ENCODE data around the gene ATF7IP. TPM values are rescaled to one million over a fixed set of nuclear protein-coding genes. Genes with fewer than 3 reads are reported as not detected.

ATF7IP gene
- total RNA-seq, 1 donor from 2014 or later, result 46.4 TPM

GRCh38 chr12:14418451-14418890 lies 53.0 kb downstream of the ATF7IP start:
- H3K9me3 ChIP-seq, result no peaks in the 10 kb centered on the region
- H3K36me3 ChIP-seq, result no peaks in the 10 kb centered on the region
- H3K4me1 ChIP-seq, result peaks cover 52% of the 10 kb centered on the region
- H3K27me3 ChIP-seq, result no peaks in the 10 kb centered on the region
- no peak overlapping the region for H3K4me3 ChIP-seq
- intact Hi-C loops (cut with DNase I), result no loop called here
- TF ChIP-seq POLR2A (IDR thresholded peaks at IDR 0.05) (no peak), POLR2AphosphoS5 (IDR thresholded peaks at IDR 0.05; ENCODE audit: insufficient read depth in 1 of 2, low read depth in 1 of 2) (peak in 1 of 2 donors; percentile 46), CTCF (IDR thresholded peaks at IDR 0.05) (peak in 1 of 3 experiments; percentile 21)
- peak overlapping the region; percentile 6 for H3K27ac ChIP-seq
- DNase-seq (ENCODE audit: extremely low spot score in 2 of 2), result no peak

GRCh38 chr12:14422516-14423230 lies 57.2 kb downstream of the ATF7IP start:
- DNase-seq (ENCODE audit: extremely low spot score in 2 of 2), result no peak
- no peak for TF ChIP-seq POLR2AphosphoS5 (IDR thresholded peaks at IDR 0.05; ENCODE audit: insufficient read depth in 1 of 2, low read depth in 1 of 2)
- TF ChIP-seq CTCF (IDR thresholded peaks at IDR 0.05), result no peak
- no peak for TF ChIP-seq POLR2A (IDR thresholded peaks at IDR 0.05)
- Histone ChIP-seq H3K9me3 (no peaks in the 10 kb centered on the region), H3K4me1 (peaks cover 15% of the 10 kb centered on the region), H3K4me3 (no peak overlapping the region), H3K36me3 (peaks cover 0 to 9% of the 10 kb centered on the region in 2 donors), H3K27me3 (no peaks in the 10 kb centered on the region), H3K27ac (no peak overlapping the region)
- intact Hi-C loops (cut with DNase I), result no loop called here

- peaks cover 8% of the 10 kb centered on the region for H3K4me1 ChIP-seq
- no peak overlapping the region for H3K27ac ChIP-seq
- no peak overlapping the region for H3K4me3 ChIP-seq
- intact Hi-C loops (cut with DNase I), result no loop called here
- TF ChIP-seq POLR2AphosphoS5 (IDR thresholded peaks at IDR 0.05; ENCODE audit: insufficient read depth in 1 of 2, low read depth in 1 of 2), result no peak
- no peak for TF ChIP-seq POLR2A (IDR thresholded peaks at IDR 0.05)
- no peak for TF ChIP-seq CTCF (IDR thresholded peaks at IDR 0.05)
- no peaks in the 10 kb centered on the region for H3K9me3 ChIP-seq
- H3K27me3 ChIP-seq, result no peaks in the 10 kb centered on the region
- DNase-seq (ENCODE audit: extremely low spot score in 2 of 2), result no peak
- H3K36me3 ChIP-seq, result peaks cover 0 to 9% of the 10 kb centered on the region in 2 donors
Measured at GRCh38 chr12:14424545-14424944, 59.1 kb downstream of the ATF7IP start.

- intact Hi-C loops (cut with DNase I), result no loop called here
- Histone ChIP-seq H3K27me3 (no peaks in the 10 kb centered on the region), H3K4me3 (no peak overlapping the region), H3K36me3 (peaks cover 0 to 9% of the 10 kb centered on the region in 2 donors), H3K4me1 (peaks cover 11% of the 10 kb centered on the region), H3K9me3 (no peaks in the 10 kb centered on the region), H3K27ac (no peak overlapping the region)
- no peak for DNase-seq (ENCODE audit: extremely low spot score in 2 of 2)
- TF ChIP-seq POLR2A (IDR thresholded peaks at IDR 0.05), result no peak
- no peak for TF ChIP-seq CTCF (IDR thresholded peaks at IDR 0.05)
- TF ChIP-seq POLR2AphosphoS5 (IDR thresholded peaks at IDR 0.05; ENCODE audit: insufficient read depth in 1 of 2, low read depth in 1 of 2), result no peak
Measured at GRCh38 chr12:14426792-14427191, 61.3 kb downstream of the ATF7IP start.

- intact Hi-C loops (cut with DNase I), result no loop called here
- H3K4me1 ChIP-seq, result peaks cover 20% of the 10 kb centered on the region
Measured at GRCh38 chr12:14427929-14428328, 62.4 kb downstream of the ATF7IP start.

More at GRCh38 chr12:14427929-14428328, 62.4 kb downstream of the ATF7IP start:
- Histone ChIP-seq H3K36me3 (peaks cover 0 to 9% of the 10 kb centered on the region in 2 donors), H3K4me3 (no peak overlapping the region), H3K9me3 (no peaks in the 10 kb centered on the region), H3K27me3 (no peaks in the 10 kb centered on the region), H3K27ac (no peak overlapping the region)
- DNase-seq (ENCODE audit: extremely low spot score in 2 of 2), result no peak
- TF ChIP-seq POLR2AphosphoS5 (IDR thresholded peaks at IDR 0.05; ENCODE audit: insufficient read depth in 1 of 2, low read depth in 1 of 2), result no peak
- TF ChIP-seq CTCF (IDR thresholded peaks at IDR 0.05), result no peak
- TF ChIP-seq POLR2A (IDR thresholded peaks at IDR 0.05), result no peak

Measured in vagina (tissue), 2 donors.